Fibroblast of villous mesenchyme (primary cell): ENCODE measurements around the gene USP3. TPM values are rescaled to one million over a fixed set of nuclear protein-coding genes. Genes with fewer than 3 reads are reported as not detected.

Source experiments
- DNase-seq: peaks from one replicate; pipeline ENCODE4 v3.0.0-alpha.2; 2010; ENCODE audit warnings: low read depth
- H3K4me3 ChIP-seq: 2 replicates; pipeline ENCODE4 v1.5.1; 2011; ENCODE audit warnings: low read depth, mild to moderate bottlenecking, low read length
- total RNA-seq: library from RNA; depleted of rRNA; stranded (reverse); fragments of >200 nt; gene quantifications from 2 replicates; pipeline ENCODE4 v1.2.3, GENCODE V29; 2012
- TF ChIP-seq, protein P1 (sequence below): IDR thresholded peaks from 2 replicates; pipeline ENCODE4 v1.5.1; 2012; ENCODE audit warnings: low read depth, mild to moderate bottlenecking, low read length; ENCODE audit not compliant: insufficient read depth

USP3 gene
- total RNA-seq, 1 donor, result 34.1 TPM

DNA sequence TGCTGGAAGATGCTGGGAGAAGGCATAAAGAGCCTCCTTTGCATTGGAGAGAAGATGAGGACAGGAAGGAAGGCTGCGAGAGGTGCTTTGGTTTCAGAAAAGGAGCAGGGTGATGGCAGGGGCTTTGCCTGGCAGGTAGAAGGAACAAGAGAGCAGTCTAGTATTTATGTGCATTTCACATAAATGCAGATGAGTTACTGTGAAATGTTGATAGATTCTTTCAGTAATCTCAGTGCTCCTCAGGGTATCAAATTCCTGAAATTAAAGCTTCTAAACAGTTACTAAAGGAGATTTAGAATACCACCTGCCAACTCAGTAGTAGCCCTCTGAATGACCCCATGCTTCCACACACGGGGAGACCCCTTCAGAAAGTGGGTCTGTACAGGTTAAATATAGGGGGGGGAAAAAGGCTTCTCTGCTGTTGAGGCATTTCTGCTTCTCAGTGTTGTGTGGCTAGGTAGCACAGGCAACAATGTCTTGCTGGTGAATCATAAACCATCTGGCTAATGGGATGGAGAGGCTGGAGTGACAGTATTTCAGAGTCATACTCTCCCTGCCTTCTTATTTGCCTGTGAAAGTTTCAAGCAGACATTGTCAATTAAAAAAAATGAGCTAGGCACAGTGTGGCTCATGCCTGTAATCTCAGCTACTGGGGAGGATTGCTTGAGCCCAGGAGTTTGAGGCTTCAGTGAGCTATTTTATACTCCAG is 78.5 kb downstream of the USP3 start:
- DNase-seq, result peak; percentile 23
- H3K4me3 ChIP-seq, result no peak overlapping the region
- TF ChIP-seq, protein P1, sequence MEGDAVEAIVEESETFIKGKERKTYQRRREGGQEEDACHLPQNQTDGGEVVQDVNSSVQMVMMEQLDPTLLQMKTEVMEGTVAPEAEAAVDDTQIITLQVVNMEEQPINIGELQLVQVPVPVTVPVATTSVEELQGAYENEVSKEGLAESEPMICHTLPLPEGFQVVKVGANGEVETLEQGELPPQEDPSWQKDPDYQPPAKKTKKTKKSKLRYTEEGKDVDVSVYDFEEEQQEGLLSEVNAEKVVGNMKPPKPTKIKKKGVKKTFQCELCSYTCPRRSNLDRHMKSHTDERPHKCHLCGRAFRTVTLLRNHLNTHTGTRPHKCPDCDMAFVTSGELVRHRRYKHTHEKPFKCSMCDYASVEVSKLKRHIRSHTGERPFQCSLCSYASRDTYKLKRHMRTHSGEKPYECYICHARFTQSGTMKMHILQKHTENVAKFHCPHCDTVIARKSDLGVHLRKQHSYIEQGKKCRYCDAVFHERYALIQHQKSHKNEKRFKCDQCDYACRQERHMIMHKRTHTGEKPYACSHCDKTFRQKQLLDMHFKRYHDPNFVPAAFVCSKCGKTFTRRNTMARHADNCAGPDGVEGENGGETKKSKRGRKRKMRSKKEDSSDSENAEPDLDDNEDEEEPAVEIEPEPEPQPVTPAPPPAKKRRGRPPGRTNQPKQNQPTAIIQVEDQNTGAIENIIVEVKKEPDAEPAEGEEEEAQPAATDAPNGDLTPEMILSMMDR, result no peak

DNA sequence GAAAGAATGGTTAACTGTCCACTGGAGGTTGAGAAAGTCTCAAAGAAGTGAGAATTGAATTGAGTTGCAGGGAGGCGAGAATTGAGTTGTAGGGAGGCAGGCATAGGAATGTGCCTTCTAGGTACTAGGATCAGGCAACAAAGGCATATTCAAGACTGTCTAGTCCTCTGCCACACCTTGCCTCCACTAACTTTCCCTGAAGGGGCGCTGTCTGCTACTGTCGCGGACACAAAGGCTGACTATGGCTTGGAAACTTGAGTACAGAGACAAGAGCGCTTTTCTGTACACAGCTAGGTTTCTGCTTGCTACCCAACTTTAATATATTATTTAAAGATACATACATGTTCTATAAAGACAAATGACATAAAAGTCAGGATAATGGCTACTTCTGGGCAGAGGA is 82.4 kb downstream of the USP3 start:
- DNase-seq, result no peak
- H3K4me3 ChIP-seq, result no peak overlapping the region
- TF ChIP-seq, protein P1, result peak; percentile 4

DNA sequence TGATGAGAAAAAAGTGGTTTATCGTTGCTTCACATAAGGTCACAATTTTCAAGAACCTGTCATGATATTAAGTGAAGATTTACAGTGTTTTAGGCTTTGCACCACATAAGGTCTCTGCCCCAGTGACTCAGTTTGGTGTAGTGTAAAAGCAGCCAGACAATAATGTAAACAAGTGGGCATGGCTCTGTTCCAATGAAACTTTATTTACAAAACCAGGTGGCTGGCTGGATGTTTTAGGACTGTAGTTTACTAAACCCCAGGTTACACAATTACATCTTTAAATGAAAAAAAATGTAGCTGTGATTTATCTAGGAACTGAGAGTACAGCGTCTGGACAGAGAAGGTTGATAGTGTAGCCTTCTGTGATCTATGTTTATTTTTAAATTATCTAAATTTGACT is 83.1 kb downstream of the USP3 start:
- H3K4me3 ChIP-seq, result no peak overlapping the region
- peak; percentile 98 for DNase-seq
- TF ChIP-seq, protein P1, result no peak

DNA sequence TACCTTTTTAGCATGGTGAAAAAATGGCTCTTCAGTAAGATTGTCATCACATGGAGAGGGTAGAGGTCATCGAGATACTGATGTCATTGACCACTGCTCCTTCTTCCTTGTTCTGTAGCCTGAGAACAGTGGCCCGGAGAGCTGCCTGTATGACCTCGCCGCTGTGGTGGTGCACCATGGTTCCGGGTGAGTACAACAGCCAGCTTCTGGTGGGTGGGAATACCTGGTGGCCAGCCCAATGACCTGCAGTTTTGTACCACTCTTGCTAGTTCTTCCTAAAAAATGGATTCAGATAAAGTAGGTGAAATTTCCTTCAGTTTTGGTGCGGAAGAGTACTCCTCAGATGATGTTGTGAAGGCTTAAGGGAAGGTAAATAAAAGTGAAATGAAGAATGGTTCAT is 84.4 kb downstream of the USP3 start:
- TF ChIP-seq, protein P1, result no peak
- DNase-seq, result no peak
- no peak overlapping the region for H3K4me3 ChIP-seq

DNA sequence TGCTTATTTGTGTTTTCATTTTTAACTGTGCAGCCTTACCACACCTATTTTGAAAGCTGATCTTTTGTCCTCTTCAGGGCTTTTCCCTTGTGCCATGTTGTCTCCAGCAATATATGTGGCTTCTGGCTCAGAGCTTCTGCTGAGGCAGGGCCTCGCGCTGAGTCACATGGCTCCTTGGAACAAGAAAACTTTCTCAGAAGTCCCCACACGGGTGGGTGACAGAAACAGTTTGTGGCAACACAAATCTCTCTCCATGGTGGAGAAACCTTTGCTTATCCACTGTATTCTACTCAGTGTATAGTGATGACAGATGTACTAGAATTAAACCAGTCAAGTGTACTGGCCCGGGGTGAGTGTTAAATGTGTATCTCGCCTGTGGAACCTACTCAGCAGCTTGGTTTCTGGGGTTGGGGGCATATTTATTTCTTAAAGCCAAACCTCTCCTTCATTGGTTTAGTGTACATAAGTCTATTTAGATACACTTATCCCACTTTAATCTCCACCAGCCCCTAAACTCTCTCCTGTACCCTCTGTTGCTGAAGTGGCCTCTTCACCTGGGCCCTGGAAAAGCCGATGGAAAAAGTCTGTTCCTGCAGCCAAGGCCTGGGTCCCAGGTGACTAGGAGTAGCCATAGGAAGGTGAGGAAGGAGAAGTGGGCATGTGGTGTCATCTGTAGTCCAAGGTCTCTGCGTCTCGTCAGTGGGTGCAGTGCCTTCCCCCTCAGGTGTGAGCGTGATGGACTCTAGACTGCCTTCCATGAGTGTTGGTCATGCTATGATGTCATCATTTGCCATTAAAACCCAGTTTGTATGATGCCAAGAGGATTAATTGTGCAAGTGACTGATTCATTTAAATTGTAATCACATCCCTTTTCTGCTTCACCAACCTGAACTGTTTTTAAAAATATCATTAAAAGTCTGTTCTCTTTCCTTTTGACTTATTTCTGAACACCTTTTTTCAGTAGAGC is 89.6 kb downstream of the USP3 start:
- H3K4me3 ChIP-seq, result no peak overlapping the region
- no peak for DNase-seq
- TF ChIP-seq, protein P1, result no peak

DNA sequence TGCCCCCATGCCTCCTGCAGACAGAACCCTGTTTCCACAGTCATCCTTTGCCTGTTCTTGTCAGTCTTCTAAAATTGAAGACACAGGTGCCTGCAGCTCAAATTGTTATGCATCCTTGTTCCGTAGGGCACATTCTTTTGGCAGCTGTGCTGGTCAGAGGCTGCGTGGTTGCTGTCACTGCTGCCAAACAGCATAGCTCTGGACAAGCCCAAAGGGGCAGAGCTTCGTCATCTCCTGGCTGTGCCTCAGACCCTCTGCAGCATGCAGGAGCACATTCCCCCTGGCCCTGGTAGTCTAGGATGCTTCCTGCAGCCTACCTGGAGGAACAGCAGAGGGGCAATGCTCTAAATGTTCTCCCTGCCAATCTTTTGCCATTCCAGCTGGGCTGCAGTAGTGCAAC is 90.7 kb downstream of the USP3 start:
- TF ChIP-seq, protein P1, result no peak
- no peak for DNase-seq

More for the DNA sequence above, 90.7 kb downstream of the USP3 start:
- no peak overlapping the region for H3K4me3 ChIP-seq
